Neural cell (in vitro differentiated cells): ENCODE data around the gene MAST4. TPM values are rescaled to one million over a fixed set of nuclear protein-coding genes. Genes with fewer than 3 reads are reported as not detected.

Source experiments
- H2AFZ ChIP-seq: fragments of 200-600, 300-800 bp; sonication (generic), shearing (Covaris generic); 2 replicates; pipeline ENCODE4 v1.6.0; 2014; ENCODE audit warnings: low read depth, mild to moderate bottlenecking, antibody characterized with exemption, low read length, moderate library complexity
- H3F3A ChIP-seq: fragments of 200-600 bp; shearing (Covaris generic); 2 replicates; pipeline ENCODE4 v1.6.1; 2016; ENCODE audit warnings: mild to moderate bottlenecking, moderate library complexity, mixed read lengths, antibody characterized with exemption, low read length; ENCODE audit not compliant: insufficient read depth, poor library complexity, severe bottlenecking
- H3K27ac ChIP-seq: fragments of 200-600, 300-800 bp; sonication (generic), shearing (Covaris generic); 2 replicates; pipeline ENCODE4 v1.5.1; 2014; ENCODE audit warnings: mild to moderate bottlenecking, low read length, moderate library complexity
- H3K27me3 ChIP-seq: fragments of 300-800, 200-600 bp; sonication (generic), shearing (Covaris generic); 2 replicates; pipeline ENCODE4 v1.6.0; 2014; ENCODE audit warnings: mild to moderate bottlenecking, low read depth, low read length, moderate library complexity; ENCODE audit not compliant: insufficient read depth
- H3K36me3 ChIP-seq: fragments of 300-800, 200-600 bp; sonication (generic), shearing (Covaris generic); 2 replicates; pipeline ENCODE4 v1.5.1; 2014; ENCODE audit warnings: mild to moderate bottlenecking, antibody characterized with exemption, low read length, moderate library complexity; ENCODE audit not compliant: insufficient read depth
- H3K4me2 ChIP-seq: fragments of 300-800, 200-600 bp; sonication (generic), shearing (Covaris generic); 2 replicates; pipeline ENCODE4 v1.6.0; 2014; ENCODE audit warnings: mild to moderate bottlenecking, low read length
- H3K4me3 ChIP-seq: fragments of 300-800, 200-600 bp; sonication (generic), shearing (Covaris generic); 2 replicates; pipeline ENCODE4 v1.5.1; 2014; ENCODE audit warnings: mild to moderate bottlenecking, low read length, moderate library complexity
- H3K79me2 ChIP-seq: fragments of 200-600 bp; shearing (Covaris generic); replicated peaks from 2 replicates; pipeline ENCODE4 v1.6.0; 2014; ENCODE audit warnings: mild to moderate bottlenecking, low read length, moderate library complexity; ENCODE audit not compliant: insufficient read depth
- H3K9ac ChIP-seq: fragments of 300-800, 200-600 bp; sonication (generic), shearing (Covaris generic); 2 replicates; pipeline ENCODE4 v1.6.1; 2016; ENCODE audit warnings: mild to moderate bottlenecking, low read length, mixed read lengths
- H3K9me2 ChIP-seq: fragments of 200-600 bp; shearing (Covaris generic); 2 replicates; pipeline ENCODE4 v1.6.1; 2016; ENCODE audit warnings: mild to moderate bottlenecking, low read length, mixed read lengths; ENCODE audit not compliant: insufficient read depth
- H3K9me3 ChIP-seq: fragments of 200-600, 300-800 bp; sonication (generic), shearing (Covaris generic); 2 replicates; pipeline ENCODE4 v1.6.1; 2016; ENCODE audit warnings: mild to moderate bottlenecking, mixed run types, low read length, moderate library complexity, mixed read lengths
- H4K20me1 ChIP-seq: fragments of 200-600 bp; shearing (Covaris generic); 2 replicates; pipeline ENCODE4 v1.6.1; 2016; ENCODE audit warnings: mild to moderate bottlenecking, mixed run types; ENCODE audit not compliant: insufficient read depth
- CTCF ChIP-seq: fragments of 450-650 bp; IDR thresholded peaks from 2 replicates; pipeline ENCODE4 v1.5.1; 2014; ENCODE audit warnings: antibody characterized with exemption, mild to moderate bottlenecking, moderate library complexity; ENCODE audit not compliant: poor library complexity, severe bottlenecking
- EP300 ChIP-seq: fragments of 450-650 bp; conservative IDR thresholded peaks from 2 replicates; pipeline ENCODE4 v1.6.1; 2014; ENCODE audit warnings: antibody characterized with exemption, mild to moderate bottlenecking, moderate library complexity; ENCODE audit not compliant: poor library complexity, severe bottlenecking
- EZH2 ChIP-seq: fragments of 200-600, 300-800 bp; shearing (Covaris generic), sonication (generic); IDR thresholded peaks from 2 replicates; pipeline ENCODE4 v1.6.1; 2014; ENCODE audit warnings: antibody characterized with exemption, low read length, borderline replicate concordance, mild to moderate bottlenecking; ENCODE audit not compliant: insufficient read depth, poor library complexity, severe bottlenecking
- MXI1 ChIP-seq: fragments of 450-650 bp; conservative IDR thresholded peaks from 2 replicates; pipeline ENCODE4 v1.6.1; 2014; ENCODE audit warnings: antibody characterized with exemption, mild to moderate bottlenecking; ENCODE audit not compliant: poor library complexity, severe bottlenecking
- POLR2AphosphoS5 ChIP-seq: IDR thresholded peaks from 2 replicates; pipeline ENCODE4 v1.6.1; 2012
- RAD21 ChIP-seq: fragments of 450-650 bp; conservative IDR thresholded peaks from 2 replicates; pipeline ENCODE4 v1.6.1; 2014; ENCODE audit warnings: antibody characterized with exemption, mild to moderate bottlenecking, moderate library complexity
- REST ChIP-seq: IDR thresholded peaks from 2 replicates; pipeline ENCODE4 v1.6.1; 2012; ENCODE audit warnings: borderline replicate concordance
- SMC3 ChIP-seq: fragments of 450-650 bp; conservative IDR thresholded peaks from 2 replicates; pipeline ENCODE4 v1.6.1; 2014; ENCODE audit warnings: antibody characterized with exemption, mild to moderate bottlenecking, moderate library complexity; ENCODE audit not compliant: poor library complexity
- TAF1 ChIP-seq: IDR thresholded peaks from 2 replicates; pipeline ENCODE4 v1.6.1; 2012; ENCODE audit warnings: low read depth
- polyA plus RNA-seq: library from polyadenylated mRNA; depleted of rRNA; stranded (reverse); fragments of >200 nt; gene quantifications from 2 replicates; pipeline ENCODE4 v1.2.3, GENCODE V29; 2014

The MAST4 gene
- polyA plus RNA-seq, 1 donor from 2014 or later = 2.3 TPM

- H3K9ac ChIP-seq = no peak overlapping the region
- peaks cover 3% of the 10 kb centered on the region for H3K9me3 ChIP-seq
- H3K4me3 ChIP-seq = no peak overlapping the region
- TF ChIP-seq MXI1 = no peak
- TF ChIP-seq POLR2AphosphoS5 = no peak
- TF ChIP-seq RAD21 = no peak
- no peak for TF ChIP-seq SMC3
- no peaks in the 10 kb centered on the region for H4K20me1 ChIP-seq
- no peaks in the 10 kb centered on the region for H3K36me3 ChIP-seq
- no peak overlapping the region for H3K27ac ChIP-seq
- H3K79me2 ChIP-seq = no peaks in the 10 kb centered on the region
- H3K27me3 ChIP-seq = no peaks in the 10 kb centered on the region
- H3K4me2 ChIP-seq = no peak overlapping the region
- H3K9me2 ChIP-seq = no peaks in the 10 kb centered on the region
- H3F3A ChIP-seq = no peaks in the 10 kb centered on the region
- no peak overlapping the region for H2AFZ ChIP-seq
Observed at GRCh38 chr5:67201897-67202549, 605.8 kb downstream of the MAST4 start.

- Histone ChIP-seq H3K4me2 (no peak overlapping the region), H3K79me2 (no peaks in the 10 kb centered on the region), H3K27me3 (no peaks in the 10 kb centered on the region), H4K20me1 (no peaks in the 10 kb centered on the region), H3F3A (no peaks in the 10 kb centered on the region), H3K36me3 (no peaks in the 10 kb centered on the region), H3K27ac (no peak overlapping the region), H3K9me3 (peaks cover 3% of the 10 kb centered on the region), H3K9ac (no peak overlapping the region), H2AFZ (no peak overlapping the region), H3K9me2 (no peaks in the 10 kb centered on the region), H3K4me3 (no peak overlapping the region)
- no peak for TF ChIP-seq CTCF
- no peak for TF ChIP-seq EZH2
- no peak for TF ChIP-seq TAF1
- no peak for TF ChIP-seq EP300
- no peak for TF ChIP-seq POLR2AphosphoS5
- no peak for TF ChIP-seq SMC3
- no peak for TF ChIP-seq RAD21
- TF ChIP-seq REST = no peak
- TF ChIP-seq MXI1 = no peak
Observed at GRCh38 chr5:67202828-67203227, 606.6 kb downstream of the MAST4 start.

GRCh38 chr5:67203701-67204074 is 607.5 kb downstream of the MAST4 start:
- no peak overlapping the region for H3K9ac ChIP-seq

More at GRCh38 chr5:67203701-67204074, 607.5 kb downstream of the MAST4 start:
- no peak for TF ChIP-seq EZH2
- TF ChIP-seq TAF1 = no peak
- TF ChIP-seq MXI1 = no peak
- TF ChIP-seq CTCF = no peak
- no peak for TF ChIP-seq POLR2AphosphoS5
- no peak for TF ChIP-seq EP300
- no peak for TF ChIP-seq SMC3
- no peak for TF ChIP-seq REST
- TF ChIP-seq RAD21 = no peak
- H3K4me2 ChIP-seq = no peak overlapping the region
- no peak overlapping the region for H3K4me3 ChIP-seq
- no peaks in the 10 kb centered on the region for H3K27me3 ChIP-seq
- H3K36me3 ChIP-seq = no peaks in the 10 kb centered on the region
- no peaks in the 10 kb centered on the region for H3F3A ChIP-seq
- no peaks in the 10 kb centered on the region for H3K79me2 ChIP-seq
- H3K9me2 ChIP-seq = no peaks in the 10 kb centered on the region
- no peaks in the 10 kb centered on the region for H4K20me1 ChIP-seq
- H2AFZ ChIP-seq = no peak overlapping the region
- H3K27ac ChIP-seq = no peak overlapping the region
- H3K9me3 ChIP-seq = peaks cover 3% of the 10 kb centered on the region
